OCI-M2 (cell line): ENCODE results near the gene HLA-B.

Source experiments
- DNase-seq: peaks from one replicate; lab custom pipeline; 2025; ENCODE audit not compliant: unreplicated experiment; lab: John Stamatoyannopoulos, UW

HLA-B gene

GRCh38 chr6:31353384-31353945, 3.5 kb downstream of the HLA-B start:
- no peak for DNase-seq

GRCh38 chr6:31352683-31353383, 4.1 kb downstream of the HLA-B start:
- no peak for DNase-seq

GRCh38 chr6:31352310-31352682, 4.7 kb downstream of the HLA-B start:
- DNase-seq: no peak

GRCh38 chr6:31351401-31352309, 5.3 kb downstream of the HLA-B start:
- no peak for DNase-seq

GRCh38 chr6:31351033-31351380, 6.0 kb downstream of the HLA-B start:
- DNase-seq: no peak

- DNase-seq: no peak
Measured at GRCh38 chr6:31350196-31351032, 6.6 kb downstream of the HLA-B start.

- no peak for DNase-seq
Measured at GRCh38 chr6:31349301-31349700, 7.7 kb downstream of the HLA-B start.

- no peak for DNase-seq
Measured at GRCh38 chr6:31345026-31345730, 11.8 kb downstream of the HLA-B start.

- DNase-seq: no peak
Measured at GRCh38 chr6:31340228-31340627, 16.8 kb downstream of the HLA-B start.

- no peak for DNase-seq
Measured at GRCh38 chr6:31339210-31339609, 17.8 kb downstream of the HLA-B start.

- no peak for DNase-seq
Measured at GRCh38 chr6:31336896-31337496, 20.0 kb downstream of the HLA-B start.

GRCh38 chr6:31332637-31333602, 24.1 kb downstream of the HLA-B start:
- no peak for DNase-seq

- DNase-seq: no peak
Measured at GRCh38 chr6:31328355-31328960, 28.5 kb downstream of the HLA-B start.

GRCh38 chr6:31321820-31322219, 35.2 kb downstream of the HLA-B start:
- DNase-seq: no peak

GRCh38 chr6:31321005-31321707, 35.8 kb downstream of the HLA-B start:
- DNase-seq: no peak

GRCh38 chr6:31317036-31317435, 39.9 kb downstream of the HLA-B start:
- DNase-seq: no peak

- DNase-seq: no peak
Measured at GRCh38 chr6:31309641-31310040, 47.3 kb downstream of the HLA-B start.

GRCh38 chr6:31308845-31309175, 48.2 kb downstream of the HLA-B start:
- no peak for DNase-seq
